ENCODE data around the gene NDUFA7.
"Not testable (repeated sequence)": the region's sequence is repeated elsewhere in the genome, so short reads cannot be mapped to it uniquely, and the experiment has no call there.

NDUFA7 gene

DNA sequence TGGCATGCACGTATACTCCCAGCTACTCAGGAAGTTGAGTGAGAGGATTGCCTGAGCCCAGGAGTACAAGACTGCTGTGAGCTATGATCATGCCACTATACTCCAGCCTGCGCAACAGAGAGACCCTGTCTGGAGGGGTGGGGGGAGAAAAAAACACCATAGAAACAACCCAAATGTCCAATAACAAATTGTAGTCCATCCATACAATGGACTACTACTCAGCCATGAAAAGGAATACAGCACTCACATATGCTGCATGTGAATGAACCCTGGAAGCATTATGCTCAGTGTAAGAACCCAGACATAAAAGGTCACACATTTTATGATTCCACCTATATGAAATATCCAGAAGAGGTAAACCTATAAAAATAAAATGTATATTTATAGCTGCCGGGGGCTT is 55.3 kb downstream of the NDUFA7 start:
- DNase-seq (ENCODE audit: low read depth) = no peak
- TF ChIP-seq, protein P1, sequence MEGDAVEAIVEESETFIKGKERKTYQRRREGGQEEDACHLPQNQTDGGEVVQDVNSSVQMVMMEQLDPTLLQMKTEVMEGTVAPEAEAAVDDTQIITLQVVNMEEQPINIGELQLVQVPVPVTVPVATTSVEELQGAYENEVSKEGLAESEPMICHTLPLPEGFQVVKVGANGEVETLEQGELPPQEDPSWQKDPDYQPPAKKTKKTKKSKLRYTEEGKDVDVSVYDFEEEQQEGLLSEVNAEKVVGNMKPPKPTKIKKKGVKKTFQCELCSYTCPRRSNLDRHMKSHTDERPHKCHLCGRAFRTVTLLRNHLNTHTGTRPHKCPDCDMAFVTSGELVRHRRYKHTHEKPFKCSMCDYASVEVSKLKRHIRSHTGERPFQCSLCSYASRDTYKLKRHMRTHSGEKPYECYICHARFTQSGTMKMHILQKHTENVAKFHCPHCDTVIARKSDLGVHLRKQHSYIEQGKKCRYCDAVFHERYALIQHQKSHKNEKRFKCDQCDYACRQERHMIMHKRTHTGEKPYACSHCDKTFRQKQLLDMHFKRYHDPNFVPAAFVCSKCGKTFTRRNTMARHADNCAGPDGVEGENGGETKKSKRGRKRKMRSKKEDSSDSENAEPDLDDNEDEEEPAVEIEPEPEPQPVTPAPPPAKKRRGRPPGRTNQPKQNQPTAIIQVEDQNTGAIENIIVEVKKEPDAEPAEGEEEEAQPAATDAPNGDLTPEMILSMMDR (IDR thresholded peaks at IDR 0.05; ENCODE audit: low read length, missing control alignments) = no peak
- no peak overlapping the region for H3K4me3 ChIP-seq (replicated peaks; ENCODE audit: low read depth, low read length)

DNA sequence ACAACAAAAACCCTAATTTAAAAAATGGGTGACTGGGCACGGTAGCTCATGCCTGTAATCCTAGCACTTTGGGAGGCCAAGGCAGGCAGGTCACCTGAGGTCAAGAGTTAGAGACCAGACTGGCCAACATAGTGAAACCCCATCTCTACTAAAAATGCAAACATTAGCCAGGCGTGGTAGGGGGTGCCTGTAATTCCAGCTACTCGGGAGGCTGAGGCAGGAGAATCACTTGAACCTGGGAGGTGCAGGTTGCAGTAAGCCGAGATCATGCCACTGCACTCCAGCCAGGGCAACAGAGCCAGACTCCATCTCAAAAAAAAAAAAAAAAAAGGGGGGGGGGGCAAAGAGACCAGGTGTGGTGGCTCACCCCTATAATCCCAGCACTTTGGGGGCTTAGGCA is 56.9 kb downstream of the NDUFA7 start:
- not testable (repeated sequence) for H3K4me3 ChIP-seq (replicated peaks; ENCODE audit: low read depth, low read length); DNase-seq (ENCODE audit: low read depth)

DNA sequence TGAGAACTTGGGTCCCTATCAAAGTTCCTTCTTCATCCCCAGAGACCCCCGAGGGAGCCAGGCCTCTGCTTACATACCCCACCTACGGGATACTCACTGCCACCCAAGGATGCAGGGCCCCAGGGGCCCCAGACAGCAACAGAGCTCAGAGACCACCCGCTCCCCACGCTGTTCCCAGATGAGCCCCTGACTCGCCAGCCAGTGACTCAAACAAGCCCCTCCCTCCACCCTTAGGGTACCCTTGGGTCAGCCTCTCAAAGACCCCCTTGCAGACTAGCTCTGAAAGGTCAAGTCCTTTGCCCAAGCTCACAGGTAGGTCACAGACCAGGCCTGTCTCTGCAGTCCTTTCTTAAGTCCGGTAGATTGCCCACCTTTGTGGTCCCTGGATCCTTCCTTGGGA is 58.7 kb downstream of the NDUFA7 start:
- TF ChIP-seq, protein P1 (IDR thresholded peaks at IDR 0.05; ENCODE audit: low read length, missing control alignments) = no peak
- no peak for DNase-seq (ENCODE audit: low read depth)
- no peak overlapping the region for H3K4me3 ChIP-seq (replicated peaks; ENCODE audit: low read depth, low read length)

DNA sequence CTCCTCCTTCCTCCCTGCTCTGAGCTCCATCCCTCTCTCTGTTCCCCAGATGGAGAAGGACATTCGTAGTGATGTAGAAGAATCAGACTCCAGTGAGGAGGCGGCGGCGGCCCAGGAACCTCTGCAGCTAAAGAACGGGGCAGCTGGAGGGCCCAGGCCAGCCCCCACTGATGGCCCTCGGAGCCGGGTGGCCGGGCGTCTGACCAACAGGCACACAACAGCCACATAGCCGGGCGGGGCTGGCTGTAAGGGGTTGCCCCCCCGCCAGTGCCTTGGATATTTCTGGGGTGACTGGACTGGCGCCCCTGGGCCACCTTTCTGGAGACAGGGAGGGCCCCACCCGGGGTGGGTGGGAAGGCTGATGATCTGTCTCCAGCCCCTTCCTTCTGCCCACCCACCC is 59.3 kb downstream of the NDUFA7 start:
- TF ChIP-seq, protein P1 (IDR thresholded peaks at IDR 0.05; ENCODE audit: low read length, missing control alignments) = no peak
- DNase-seq (ENCODE audit: low read depth) = no peak

DNA sequence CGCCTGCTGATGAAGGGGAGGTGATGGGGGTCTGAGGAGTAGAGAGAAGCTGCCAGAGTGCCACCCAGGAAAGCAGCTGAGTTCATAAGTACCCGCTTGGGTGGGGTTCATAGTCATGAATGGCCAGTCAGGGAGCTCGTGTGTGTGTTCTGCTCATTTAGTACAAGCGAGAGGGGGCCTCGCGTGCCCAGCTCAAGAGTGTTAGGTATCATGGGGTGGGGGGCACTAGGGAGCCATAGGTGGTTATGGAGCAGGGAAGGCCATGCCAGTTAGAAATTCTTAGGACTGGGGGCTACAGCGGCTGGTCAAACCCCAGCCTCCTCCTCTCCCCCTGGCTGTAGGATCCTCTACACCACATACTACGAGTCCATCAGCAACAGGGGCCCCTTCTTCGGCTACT is 59.8 kb downstream of the NDUFA7 start:
- DNase-seq (ENCODE audit: low read depth) = no peak
- H3K4me3 ChIP-seq (replicated peaks; ENCODE audit: low read depth, low read length) = no peak overlapping the region
- TF ChIP-seq, protein P1 (IDR thresholded peaks at IDR 0.05; ENCODE audit: low read length, missing control alignments) = no peak

More for the DNA sequence above, 59.3 kb downstream of the NDUFA7 start:
- no peak overlapping the region for H3K4me3 ChIP-seq (replicated peaks; ENCODE audit: low read depth, low read length)
